ENCODE measurements around the gene GON4L.
"Not testable (repeated sequence)": the region's sequence is repeated elsewhere in the genome, so short reads cannot be mapped to it uniquely, and the experiment has no call there.

GON4L gene

GRCh38 chr1:155871390-155871789 is 14.4 kb upstream of the GON4L start:
- no peak for DNase-seq (ENCODE audit: low read depth)

- no peak for DNase-seq (ENCODE audit: low read depth)
Measured at GRCh38 chr1:155867766-155868165, 10.8 kb upstream of the GON4L start.

GRCh38 chr1:155864393-155864792 is 7.4 kb upstream of the GON4L start:
- DNase-seq (ENCODE audit: low read depth) = no peak

- DNase-seq (ENCODE audit: low read depth) = no peak
Measured at GRCh38 chr1:155861896-155862295, 4.9 kb upstream of the GON4L start.

- no peak for DNase-seq (ENCODE audit: low read depth)
Measured at GRCh38 chr1:155860970-155861510, 4.0 kb upstream of the GON4L start.

GRCh38 chr1:155859881-155860871 is 3.2 kb upstream of the GON4L start:
- peak; percentile 13 for DNase-seq (ENCODE audit: low read depth)

- DNase-seq (ENCODE audit: low read depth) = peak; percentile 85
Measured at GRCh38 chr1:155859234-155859829, 2.3 kb upstream of the GON4L start, which contains the start of gene SYT11. Gene SYT11 (plus strand): TSS chr1:155859567. CDS start chr1:155859762, 195 bp downstream.

DNA sequence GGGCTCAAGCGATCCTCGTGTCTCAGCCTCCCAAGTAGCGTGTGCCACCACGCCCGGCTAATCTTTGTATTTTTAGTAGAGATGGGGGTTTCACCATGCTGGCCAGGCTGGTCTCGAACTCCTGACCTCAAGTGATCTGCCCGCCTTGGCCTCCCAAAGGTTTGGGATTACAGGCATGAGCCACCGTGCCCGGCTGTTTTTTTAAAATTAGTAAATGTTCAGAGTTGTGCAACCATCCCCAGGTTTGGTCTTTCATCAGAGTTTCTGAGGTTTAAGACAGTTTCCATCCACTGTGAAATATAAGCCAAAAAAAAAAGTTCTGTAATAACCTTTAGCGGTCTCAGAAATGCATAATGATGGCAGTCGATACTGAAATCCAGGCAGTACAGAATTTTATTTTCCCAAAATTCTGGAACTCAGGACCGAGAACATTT is 1.8 kb upstream of the GON4L start:
- no peak for DNase-seq (ENCODE audit: low read depth)

- DNase-seq (ENCODE audit: low read depth) = no peak
Measured at GRCh38 chr1:155856257-155856974, 598 bp downstream of the GON4L start.

GRCh38 chr1:155850345-155850744 is 6.7 kb downstream of the GON4L start:
- no peak for DNase-seq (ENCODE audit: low read depth)

GRCh38 chr1:155847823-155848529 is 9.0 kb downstream of the GON4L start:
- no peak for DNase-seq (ENCODE audit: low read depth)

DNA sequence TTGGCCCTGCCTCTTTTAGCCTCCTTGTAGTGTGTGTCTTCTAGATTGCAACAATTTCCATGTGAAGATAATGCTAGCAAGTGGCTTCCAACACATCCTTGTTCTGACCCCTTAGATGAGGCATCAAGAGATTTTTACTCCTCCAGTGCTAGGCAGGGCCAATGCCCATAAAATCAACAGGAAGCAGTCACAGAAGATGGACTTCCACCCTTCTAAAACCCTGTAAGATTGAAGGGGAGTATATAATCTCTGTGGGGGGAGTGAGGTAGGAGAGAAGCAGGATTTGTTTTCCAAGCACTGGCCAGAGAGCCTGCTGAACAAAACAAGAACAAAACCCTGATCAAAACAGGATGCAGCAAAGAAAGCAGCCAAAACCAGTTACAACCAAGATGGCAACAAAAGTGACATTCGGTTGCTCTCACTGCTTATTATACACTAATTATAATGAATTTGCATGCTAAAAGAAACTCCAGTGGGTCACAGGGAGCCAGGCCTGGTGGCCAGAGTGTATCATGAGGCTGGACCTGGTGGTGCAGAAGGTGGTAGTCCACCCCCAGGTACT is 12.1 kb downstream of the GON4L start:
- DNase-seq (ENCODE audit: low read depth) = no peak

- no peak for DNase-seq (ENCODE audit: low read depth)
Measured at GRCh38 chr1:155840386-155840785, 16.6 kb downstream of the GON4L start.

- no peak for DNase-seq (ENCODE audit: low read depth)
Measured at GRCh38 chr1:155835548-155835947, 21.5 kb downstream of the GON4L start.

DNA sequence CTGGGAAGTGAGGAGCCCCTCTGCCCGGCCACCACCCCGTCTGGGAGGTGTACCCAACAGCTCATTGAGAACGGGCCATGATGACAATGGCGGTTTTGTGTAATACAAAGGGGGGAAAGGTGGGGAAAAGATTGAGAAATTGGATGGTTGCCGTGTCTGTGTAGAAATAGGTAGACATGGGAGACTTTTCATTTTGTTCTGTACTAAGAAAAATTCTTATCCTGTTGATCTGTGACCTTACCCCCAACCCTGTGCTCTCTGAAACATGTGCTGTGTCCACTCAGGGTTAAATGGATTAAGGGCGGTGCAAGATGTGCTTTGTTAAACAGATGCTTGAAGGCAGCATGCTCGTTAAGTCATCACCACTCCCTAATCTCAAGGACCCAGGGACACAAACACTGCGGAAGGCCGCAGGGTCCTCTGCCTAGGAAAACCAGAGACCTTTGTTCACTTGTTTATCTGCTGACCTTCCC is 22.1 kb downstream of the GON4L start:
- DNase-seq (ENCODE audit: low read depth) = not testable (repeated sequence)

GRCh38 chr1:155834296-155834926 is 22.6 kb downstream of the GON4L start:
- no peak for DNase-seq (ENCODE audit: low read depth)

GRCh38 chr1:155833665-155834295 is 23.2 kb downstream of the GON4L start:
- no peak for DNase-seq (ENCODE audit: low read depth)

- DNase-seq (ENCODE audit: low read depth) = no peak
Measured at GRCh38 chr1:155831279-155831976, 25.6 kb downstream of the GON4L start.

DNA sequence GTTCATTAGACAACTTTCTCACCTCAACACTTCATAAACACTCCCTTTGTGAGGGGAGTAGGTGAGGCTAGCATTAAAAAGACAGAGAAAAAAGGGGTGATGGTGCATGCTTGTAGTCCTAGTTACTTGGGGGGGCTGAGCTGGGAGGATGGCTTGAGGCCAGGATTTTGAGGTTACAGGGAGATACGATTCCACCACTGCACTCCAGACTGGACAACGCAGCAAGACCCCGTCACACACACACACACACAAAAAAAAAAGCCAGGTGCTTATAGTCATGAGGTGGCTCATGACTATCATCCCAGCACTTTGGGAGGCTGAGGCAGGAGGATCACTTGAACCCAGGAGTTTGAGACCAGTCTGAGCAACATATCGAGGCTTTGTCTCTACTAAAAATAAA is 29.6 kb downstream of the GON4L start:
- DNase-seq (ENCODE audit: low read depth) = no peak
